IMR-90 (cell line): Measurements from ENCODE around the gene CMTM1. TPM values are rescaled to one million over a fixed set of nuclear protein-coding genes. Genes with fewer than 3 reads are reported as not detected.

Experiments used
- ATAC-seq: fragments of 200-7000 bp; cut with Tn5 transposase; 2 replicates; pipeline ENCODE4 v1.9.1; 2020; ENCODE audit warnings: low read depth, mild to moderate bottlenecking, moderate library complexity
- BruUV-seq: library from RNA; stranded (reverse); fragments of 400-500 nt; replicated peaks from 2 replicates; lab custom pipeline; 2021; lab: Mats Ljungman, UMichigan
- CTCF ChIA-PET: fragments of 300-600 bp; formaldehyde crosslinking; extraction: SDS; loops from one replicate; lab custom pipeline; 2021; ENCODE audit warnings: antibody characterized with exemption; lab: Yijun Ruan, JAX
- POLR2A ChIA-PET: fragments of 300-600 bp; sonication (Branson Sonifier 250); formaldehyde crosslinking; loops from one replicate; lab custom pipeline; 2022; ENCODE audit warnings: antibody characterized with exemption; ENCODE audit not compliant: unreplicated experiment; lab: Charles Lee
- DNase-seq: peaks from one replicate; pipeline ENCODE4 v3.0.0; 2013
- H2AFZ ChIP-seq: replicated peaks from 2 replicates; pipeline ENCODE3; 2013; ENCODE audit warnings: low read length, mild to moderate bottlenecking; ENCODE audit not compliant: poor library complexity
- H2AK5ac ChIP-seq: 2 replicates; pipeline ENCODE4 v1.6.1; 2013; ENCODE audit warnings: low read depth, low read length, inconsistent platforms
- H2AK9ac ChIP-seq: replicated peaks from 2 replicates; pipeline ENCODE3; 2013; ENCODE audit warnings: mild to moderate bottlenecking, low read depth, low read length, moderate library complexity; ENCODE audit not compliant: poor library complexity
- H2BK120ac ChIP-seq: 2 replicates; pipeline ENCODE4 v1.6.1; 2013; ENCODE audit warnings: low read depth, low read length, inconsistent platforms
- H2BK15ac ChIP-seq: 3 replicates; pipeline ENCODE4 v1.6.1; 2013; ENCODE audit warnings: low read depth, low read length, inconsistent platforms
- H2BK20ac ChIP-seq: 2 replicates; pipeline ENCODE4 v1.6.1; 2013; ENCODE audit warnings: low read depth, mild to moderate bottlenecking, inconsistent platforms, low read length, moderate library complexity
- H2BK5ac ChIP-seq: 2 replicates; pipeline ENCODE4 v1.6.1; 2013; ENCODE audit warnings: mild to moderate bottlenecking, low read depth, low read length, inconsistent platforms; ENCODE audit not compliant: poor library complexity, severe bottlenecking
- H3K14ac ChIP-seq: replicated peaks from 2 replicates; pipeline ENCODE4 v1.6.1; 2013; ENCODE audit warnings: low read depth, low read length, inconsistent platforms
- H3K18ac ChIP-seq: 2 replicates; pipeline ENCODE4 v1.6.1; 2013; ENCODE audit warnings: low read depth, low read length, control low read depth
- H3K23ac ChIP-seq: 2 replicates; pipeline ENCODE4 v1.6.1; 2013; ENCODE audit warnings: low read depth, low read length, inconsistent platforms
- H3K27ac ChIP-seq: 2 replicates; pipeline ENCODE4 v1.5.1; 2013; ENCODE audit warnings: mild to moderate bottlenecking, control low read depth, low read length; ENCODE audit not compliant: insufficient read depth
- H3K27me3 ChIP-seq: 2 replicates; pipeline ENCODE4 v1.6.1; 2013; ENCODE audit warnings: low read length; ENCODE audit not compliant: control insufficient read depth, insufficient read depth
- H3K36me3 ChIP-seq: 2 replicates; pipeline ENCODE4 v1.6.1; 2013; ENCODE audit warnings: low read length, mixed read lengths; ENCODE audit not compliant: control insufficient read depth, insufficient read depth
- H3K4ac ChIP-seq: 2 replicates; pipeline ENCODE4 v1.6.1; 2013; ENCODE audit warnings: low read depth, low read length, inconsistent platforms
- H3K4me1 ChIP-seq: 2 replicates; pipeline ENCODE4 v1.6.1; 2013; ENCODE audit warnings: low read length, mixed read lengths; ENCODE audit not compliant: control insufficient read depth, insufficient read depth
- H3K4me2 ChIP-seq: 2 replicates; pipeline ENCODE4 v1.6.1; 2013; ENCODE audit warnings: low read depth, mild to moderate bottlenecking, control low read depth, low read length, moderate library complexity
- H3K4me3 ChIP-seq: 2 replicates; pipeline ENCODE4 v1.5.1; 2013; ENCODE audit warnings: low read depth, mild to moderate bottlenecking, control low read depth, low read length, moderate library complexity; ENCODE audit not compliant: insufficient read depth
- H3K56ac ChIP-seq: 2 replicates; pipeline ENCODE4 v1.6.1; 2013; ENCODE audit warnings: low read length, inconsistent platforms; ENCODE audit not compliant: insufficient read depth; ENCODE audit errors: extremely low read depth
- H3K79me1 ChIP-seq, 2 experiments: 2 replicates each; pipeline ENCODE4 v1.6.1; 2013; ENCODE audit warnings: low read length in 2 of 2, inconsistent platforms in 1 of 2, low read depth in 1 of 2
- H3K9ac ChIP-seq: 2 replicates; pipeline ENCODE4 v1.6.1; 2013; ENCODE audit warnings: low read depth, low read length, control low read depth
- H3K9me1 ChIP-seq: 2 replicates; pipeline ENCODE4 v1.6.1; 2013; ENCODE audit warnings: low read length, inconsistent platforms; ENCODE audit not compliant: insufficient read depth
- H3K9me3 ChIP-seq: 2 replicates; pipeline ENCODE4 v1.6.1; 2013; ENCODE audit warnings: low read length; ENCODE audit not compliant: control insufficient read depth, insufficient read depth
- H4K20me1 ChIP-seq: 2 replicates; pipeline ENCODE4 v1.6.1; 2013; ENCODE audit warnings: low read length, inconsistent platforms; ENCODE audit not compliant: insufficient read depth
- H4K5ac ChIP-seq: 2 replicates; pipeline ENCODE4 v1.6.1; 2013; ENCODE audit warnings: mild to moderate bottlenecking, low read depth, low read length, control low read depth
- H4K8ac ChIP-seq, 2 experiments: 2 replicates each; pipeline ENCODE4 v1.6.1; 2013; ENCODE audit warnings: low read depth in 2 of 2, low read length in 2 of 2, control low read depth in 1 of 2, inconsistent platforms in 1 of 2
- H4K91ac ChIP-seq: 2 replicates; pipeline ENCODE4 v1.6.1; 2013; ENCODE audit warnings: low read depth, low read length, inconsistent platforms; ENCODE audit not compliant: insufficient read depth
- BHLHE40 ChIP-seq: fragments of 150-350 bp; IDR thresholded peaks from 2 replicates; pipeline ENCODE4 v1.6.1; 2016; ENCODE audit warnings: mild to moderate bottlenecking, low read depth, low read length
- CEBPB ChIP-seq: IDR thresholded peaks from 2 replicates; pipeline ENCODE4 v1.6.1; 2012; ENCODE audit warnings: low read depth, low read length, improper control_type of control experiment
- ELK1 ChIP-seq: fragments of 150-350 bp; IDR thresholded peaks from 2 replicates; pipeline ENCODE4 v1.6.1; 2016; ENCODE audit warnings: low read depth, mild to moderate bottlenecking, low read length, moderate library complexity, borderline replicate concordance
- FOS ChIP-seq: fragments of 150-350 bp; IDR thresholded peaks from 2 replicates; pipeline ENCODE4 v1.6.1; 2016; ENCODE audit warnings: low read depth, low read length
- NFE2L2 ChIP-seq: fragments of 150-350 bp; IDR thresholded peaks from 2 replicates; pipeline ENCODE4 v1.6.1; 2016; ENCODE audit warnings: low read depth, mild to moderate bottlenecking, low read length
- POLR2A ChIP-seq: IDR thresholded peaks from 2 replicates; pipeline ENCODE4 v1.6.1; 2012; ENCODE audit warnings: mild to moderate bottlenecking, low read depth, low read length
- USF2 ChIP-seq: fragments of 150-350 bp; IDR thresholded peaks from 2 replicates; pipeline ENCODE4 v1.6.1; 2017; ENCODE audit warnings: mild to moderate bottlenecking, antibody characterized with exemption, low read length, low read depth
- WGBS, 2 experiments: methylation state at CpG; one replicate each; pipeline versions ENCODE4 v1.1.5 to v1.1.7; 2013; ENCODE audit warnings: missing lambda C conversion rate in 2 of 2; ENCODE audit not compliant: insufficient read length in 1 of 2; ENCODE audit errors: extremely low coverage in 2 of 2; 5-methylcytosine and 5-hydroxymethylcytosine counted together
- dilution Hi-C: fragments of 300-500 bp; cut with HindIII; formaldehyde crosslinking; loops from one replicate; pipeline ENCODE4 v1.14.3; 2018; ENCODE audit warnings: low sequenced_read_pairs; ENCODE audit not compliant: unreplicated experiment
- in situ Hi-C: fragments of 300-500 bp; cut with MboI; formaldehyde crosslinking; loops from 3 replicates; pipeline ENCODE4 v1.14.3; 2019; ENCODE audit warnings: low sequenced_read_pairs, inconsistent platforms, mixed read lengths
- intact Hi-C: fragments of 100-400 bp; cut with micrococcal nuclease; formaldehyde crosslinking; loops from 2 replicates; pipeline ENCODE4 v1.10.0; 2022
- polyA plus RNA-seq, 3 experiments: library from polyadenylated mRNA; depleted of rRNA; stranded (reverse); fragments of >200 nt; gene quantifications; 2 replicates each; pipeline ENCODE4 v1.2.3, GENCODE V29; 2012; ENCODE audit warnings: low replicate concordance in 1 of 3
- total RNA-seq: library from RNA; depleted of rRNA; stranded (reverse); fragments of >200 nt; gene quantifications from 2 replicates; pipeline ENCODE4 v1.2.3, GENCODE V29; 2012
- TF ChIP-seq, protein P1 (sequence below): conservative IDR thresholded peaks from 2 replicates; pipeline ENCODE4 v1.5.1; 2012; ENCODE audit warnings: mild to moderate bottlenecking, low read depth, low read length, improper control_type of control experiment

Gene CMTM1
- total and polyA plus RNA-seq, 2 of the 4 experiments (the other 2 are of a cell fraction): 0.54 to 2.1 TPM

DNA sequence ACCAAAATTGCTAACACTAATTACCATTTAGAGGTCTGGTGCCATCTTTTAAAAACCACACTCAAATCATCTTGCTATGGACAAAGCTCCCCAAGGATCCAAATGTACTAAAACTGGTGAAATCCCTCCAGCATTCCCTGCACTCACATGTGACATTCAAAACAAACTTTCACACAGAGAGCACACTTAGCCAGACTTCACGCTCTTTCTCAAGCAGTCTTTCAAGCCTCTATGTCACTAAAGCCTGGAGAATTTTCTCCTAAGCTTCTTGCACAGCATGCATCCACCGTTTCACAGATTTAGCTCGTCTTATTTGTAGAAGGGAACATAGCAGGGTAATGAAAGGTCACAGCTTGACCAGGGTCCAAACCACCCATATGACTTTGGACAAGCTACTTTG lies 57.5 kb downstream of the CMTM1 start:
- Histone ChIP-seq H2AK9ac (no peak overlapping the region), H4K5ac (no peak overlapping the region), H3K9me1 (peaks cover 13% of the 10 kb centered on the region), H2BK120ac (no peak overlapping the region), H4K8ac (no peak overlapping the region), H3K27me3 (no peaks in the 10 kb centered on the region), H2BK15ac (no peak overlapping the region), H2AK5ac (no peak overlapping the region), H3K79me1 (0 out of 4 replicates have a peak, but pooled peaks cover 0 to 2% of the 10 kb centered on the region in 2 experiments), H3K27ac (no peak overlapping the region), H2BK5ac (no peak overlapping the region), H4K91ac (no peak overlapping the region), H2AFZ (no peak overlapping the region), H3K18ac (no peak overlapping the region), H3K23ac (no peak overlapping the region), H3K9ac (no peak overlapping the region), H3K4me2 (no peak overlapping the region), H3K14ac (no peak overlapping the region), H4K20me1 (peaks cover 5% of the 10 kb centered on the region; the same call in 1 of the 2 replicates), H3K4me1 (peaks cover 15% of the 10 kb centered on the region), H3K4me3 (no peak overlapping the region), H2BK20ac (no peak overlapping the region), H3K36me3 (no peaks in the 10 kb centered on the region), H3K9me3 (no peaks in the 10 kb centered on the region), H3K56ac (no peak overlapping the region), H3K4ac (no peak overlapping the region)
- intact Hi-C loops (no loop called here), dilution Hi-C loops (no loop called here), in situ Hi-C loops (no loop called here)
- TF ChIP-seq ELK1 (no peak), POLR2A (no peak), BHLHE40 (no peak), CEBPB (no peak), NFE2L2 (no peak), FOS (no peak), USF2 (no peak)
- TF ChIP-seq, protein P1, sequence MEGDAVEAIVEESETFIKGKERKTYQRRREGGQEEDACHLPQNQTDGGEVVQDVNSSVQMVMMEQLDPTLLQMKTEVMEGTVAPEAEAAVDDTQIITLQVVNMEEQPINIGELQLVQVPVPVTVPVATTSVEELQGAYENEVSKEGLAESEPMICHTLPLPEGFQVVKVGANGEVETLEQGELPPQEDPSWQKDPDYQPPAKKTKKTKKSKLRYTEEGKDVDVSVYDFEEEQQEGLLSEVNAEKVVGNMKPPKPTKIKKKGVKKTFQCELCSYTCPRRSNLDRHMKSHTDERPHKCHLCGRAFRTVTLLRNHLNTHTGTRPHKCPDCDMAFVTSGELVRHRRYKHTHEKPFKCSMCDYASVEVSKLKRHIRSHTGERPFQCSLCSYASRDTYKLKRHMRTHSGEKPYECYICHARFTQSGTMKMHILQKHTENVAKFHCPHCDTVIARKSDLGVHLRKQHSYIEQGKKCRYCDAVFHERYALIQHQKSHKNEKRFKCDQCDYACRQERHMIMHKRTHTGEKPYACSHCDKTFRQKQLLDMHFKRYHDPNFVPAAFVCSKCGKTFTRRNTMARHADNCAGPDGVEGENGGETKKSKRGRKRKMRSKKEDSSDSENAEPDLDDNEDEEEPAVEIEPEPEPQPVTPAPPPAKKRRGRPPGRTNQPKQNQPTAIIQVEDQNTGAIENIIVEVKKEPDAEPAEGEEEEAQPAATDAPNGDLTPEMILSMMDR: no peak
- no TSS peak for BruUV-seq
- no peak for ATAC-seq
- CTCF ChIA-PET: interaction anchor here (1.0 kb wide), 1 partner anchor 27 kb away, joined by 3 read pairs; no protein-coding TSS in a partner anchor
- no peak for DNase-seq
- POLR2A ChIA-PET: no interaction called here
- 100% methylated on average over 1 of the region's 3 CpGs; no CpG with 5 or more reads in 1 of the 2 experiments for WGBS, 2 experiments
